B cell (primary cell): Measurements from ENCODE around the gene COQ4.

Source experiments
- CTCF ChIP-seq: fragments of 200-600 bp; IDR thresholded peaks from one replicate; pipeline ENCODE4 v1.8.0; 2022; ENCODE audit warnings: antibody characterized with exemption, mild to moderate bottlenecking
- EZH2 ChIP-seq: IDR thresholded peaks from 2 replicates; pipeline ENCODE4 v1.6.1; 2012; ENCODE audit warnings: borderline replicate concordance, low read depth, mild to moderate bottlenecking, moderate library complexity, low read length; ENCODE audit not compliant: insufficient read depth, poor library complexity, severe bottlenecking

- TF ChIP-seq CTCF, result no peak
- TF ChIP-seq EZH2, result no peak
These were observed 36.2 kb downstream of the COQ4 start for GRCh38 chr9:128358861-128359260.
